ENCODE results near the gene CNKSR3.
A peak's percentile ranks its signal among the peaks of the same experiment; 100 is the strongest.

- TF ChIP-seq POLR2AphosphoS5 (IDR thresholded peaks at IDR 0.05; ENCODE audit: borderline replicate concordance, low read depth, low read length) (peak; percentile 31; the same call in 1 of the 2 replicates), EZH2 (IDR thresholded peaks at IDR 0.05) (no peak), FOXP2 (optimal IDR thresholded peaks at IDR 0.05; ENCODE audit: control extremely low read depth, extremely low read length, insufficient read depth) (no peak)
Measured at GRCh38 chr6:154432533-154433476, 77.7 kb downstream of the CNKSR3 start.
